OCI-LY3 (cell line): ENCODE results near the gene GRM4.

Source experiments
- CTCF ChIP-seq: fragments of 200-600, 300-600 bp; sonication (generic); IDR thresholded peaks from 2 replicates; pipeline ENCODE4 v1.5.1; 2014; ENCODE audit warnings: antibody characterized with exemption, low read length, low read depth
- EZH2phosphoT487 ChIP-seq: fragments of 200-600 bp; shearing (Covaris generic); IDR thresholded peaks from 2 replicates; pipeline ENCODE4 v1.6.1; 2018; ENCODE audit warnings: antibody characterized with exemption, mixed run types, low read depth

- TF ChIP-seq CTCF: no peak
- no peak for TF ChIP-seq EZH2phosphoT487
Observed at GRCh38 chr6:34095741-34096140, 50.1 kb downstream of the GRM4 start.
